CD4-positive, alpha-beta T cell treated with Interleukin-4 for 4 hours (primary cell): ENCODE data around the gene RNF20.
"Not testable (repeated sequence)": the region's sequence is repeated elsewhere in the genome, so short reads cannot be mapped to it uniquely, and the experiment has no call there.

Experiments
- DNase-seq: peaks from one replicate; pipeline ENCODE4 v3.0.0-alpha.2; 2020

RNF20 gene

GRCh38 chr9:101533334-101534204 is at the start of gene RNF20:
Gene RNF20, plus strand, starts transcription at chr9:101533853. Its CDS starts 1,571 bp downstream, at chr9:101535424.
- peak; percentile 99 for DNase-seq

- no peak for DNase-seq
Measured at GRCh38 chr9:101484046-101484445, 49.6 kb upstream of the RNF20 start.

- DNase-seq: no peak
Measured at GRCh38 chr9:101485924-101486692, 47.5 kb upstream of the RNF20 start.

GRCh38 chr9:101486693-101487442 is 46.8 kb upstream of the RNF20 start:
- DNase-seq: no peak

GRCh38 chr9:101487443-101487840 is 46.2 kb upstream of the RNF20 start:
- no peak for DNase-seq

GRCh38 chr9:101495810-101496209 is 37.8 kb upstream of the RNF20 start:
- DNase-seq: no peak

GRCh38 chr9:101498323-101498722 is 35.3 kb upstream of the RNF20 start:
- no peak for DNase-seq

- no peak for DNase-seq
Measured at GRCh38 chr9:101504188-101504587, 29.5 kb upstream of the RNF20 start.

- no peak for DNase-seq
Measured at GRCh38 chr9:101508211-101508610, 25.4 kb upstream of the RNF20 start.

- DNase-seq: no peak
Measured at GRCh38 chr9:101509572-101509971, 24.1 kb upstream of the RNF20 start.

GRCh38 chr9:101510459-101510858 is 23.2 kb upstream of the RNF20 start:
- DNase-seq: no peak

- no peak for DNase-seq
Measured at GRCh38 chr9:101511009-101511408, 22.6 kb upstream of the RNF20 start.

GRCh38 chr9:101512116-101512515 is 21.5 kb upstream of the RNF20 start:
- no peak for DNase-seq

- no peak for DNase-seq
Measured at GRCh38 chr9:101513351-101513750, 20.3 kb upstream of the RNF20 start.

- DNase-seq: no peak
Measured at GRCh38 chr9:101514071-101514470, 19.6 kb upstream of the RNF20 start.

- no peak for DNase-seq
Measured at GRCh38 chr9:101516655-101517054, 17.0 kb upstream of the RNF20 start.

- not testable (repeated sequence) for DNase-seq
Measured at GRCh38 chr9:101518489-101518888, 15.2 kb upstream of the RNF20 start.

GRCh38 chr9:101524371-101524770 is 9.3 kb upstream of the RNF20 start:
- no peak for DNase-seq

- DNase-seq: no peak
Measured at GRCh38 chr9:101527066-101527465, 6.6 kb upstream of the RNF20 start.

- DNase-seq: no peak
Measured at GRCh38 chr9:101528015-101528414, 5.6 kb upstream of the RNF20 start.

- DNase-seq: peak; percentile 85
Measured at GRCh38 chr9:101530076-101530711, 3.5 kb upstream of the RNF20 start.

- no peak for DNase-seq
Measured at GRCh38 chr9:101536351-101536750, 2.7 kb downstream of the RNF20 start.

- peak; percentile 2 for DNase-seq
Measured at GRCh38 chr9:101536938-101537337, 3.3 kb downstream of the RNF20 start.
